MM.1S (cell line): ENCODE results near the gene NAP1L5.

Experiments
- DNase-seq: peaks from one replicate; pipeline ENCODE4 v3.0.0-alpha.2; 2015
- H2AFZ ChIP-seq: fragments of 300-600 bp; sonication (generic); 2 replicates; pipeline ENCODE4 v1.6.0; 2016; ENCODE audit warnings: antibody characterized with exemption, low read length
- H3F3A ChIP-seq: fragments of 300-600 bp; sonication (generic); 2 replicates; pipeline ENCODE4 v1.6.1; 2016; ENCODE audit warnings: mild to moderate bottlenecking, antibody characterized with exemption, low read length, moderate library complexity, mixed read lengths; ENCODE audit not compliant: insufficient read depth
- H3K27ac ChIP-seq: fragments of 300-600 bp; sonication (generic); 2 replicates; pipeline ENCODE4 v1.5.1; 2016; ENCODE audit warnings: mild to moderate bottlenecking, low read length
- H3K27me3 ChIP-seq: fragments of 300-600 bp; sonication (generic); replicated peaks from 2 replicates; pipeline ENCODE4 v1.6.0; 2016; ENCODE audit warnings: low read length; ENCODE audit not compliant: insufficient read depth
- H3K36me3 ChIP-seq: fragments of 300-600 bp; sonication (generic); replicated peaks from 2 replicates; pipeline ENCODE4 v1.6.1; 2016; ENCODE audit warnings: mild to moderate bottlenecking, low read length, mixed read lengths; ENCODE audit not compliant: insufficient read depth
- H3K4me1 ChIP-seq: fragments of 300-600 bp; sonication (generic); 2 replicates; pipeline ENCODE4 v1.6.1; 2016; ENCODE audit warnings: low read length, mixed read lengths
- H3K4me2 ChIP-seq: fragments of 300-600 bp; sonication (generic); 2 replicates; pipeline ENCODE4 v1.6.0; 2016; ENCODE audit warnings: low read depth, low read length
- H3K4me3 ChIP-seq: fragments of 300-600 bp; sonication (generic); 2 replicates; pipeline ENCODE4 v1.5.1; 2016; ENCODE audit warnings: low read length, mixed read lengths
- H3K79me2 ChIP-seq: fragments of 300-600 bp; sonication (generic); 2 replicates; pipeline ENCODE4 v1.6.1; 2016; ENCODE audit warnings: mixed run types, low read length, mixed read lengths
- H3K9ac ChIP-seq: fragments of 300-600 bp; sonication (generic); 2 replicates; pipeline ENCODE4 v1.6.1; 2016; ENCODE audit warnings: low read length, mixed read lengths
- H3K9me2 ChIP-seq: fragments of 300-600 bp; sonication (generic); replicated peaks from 2 replicates; pipeline ENCODE4 v1.6.1; 2016; ENCODE audit warnings: mild to moderate bottlenecking, low read length, mixed read lengths; ENCODE audit not compliant: insufficient read depth
- H3K9me3 ChIP-seq: fragments of 300-600 bp; sonication (generic); replicated peaks from 2 replicates; pipeline ENCODE4 v1.6.1; 2016; ENCODE audit warnings: mild to moderate bottlenecking, low read length, mixed read lengths; ENCODE audit not compliant: insufficient read depth
- H4K20me1 ChIP-seq: fragments of 300-600 bp; sonication (generic); 2 replicates; pipeline ENCODE4 v1.6.1; 2016; ENCODE audit warnings: mild to moderate bottlenecking, low read length, moderate library complexity, mixed read lengths; ENCODE audit not compliant: insufficient read depth
- CTCF ChIP-seq: fragments of 300-600 bp; sonication (generic); IDR thresholded peaks from 2 replicates; pipeline ENCODE4 v1.5.1; 2016; ENCODE audit warnings: antibody characterized with exemption, low read length, mixed read lengths
- EZH2 ChIP-seq: fragments of 300-600 bp; sonication (generic); optimal IDR thresholded peaks from 2 replicates; pipeline ENCODE3; 2017; ENCODE audit warnings: low read depth, mild to moderate bottlenecking, antibody characterized with exemption, low read length, mixed read lengths
- EZH2phosphoT487 ChIP-seq: fragments of 300-600 bp; sonication (generic); IDR thresholded peaks from 2 replicates; pipeline ENCODE4 v1.6.1; 2018; ENCODE audit warnings: antibody characterized with exemption, low read length

NAP1L5 gene

GRCh38 chr4:88705223-88705622, 7.6 kb upstream of the NAP1L5 start:
- TF ChIP-seq EZH2 (no peak), EZH2phosphoT487 (no peak), CTCF (no peak)

GRCh38 chr4:88702782-88703181, 5.2 kb upstream of the NAP1L5 start:
- Histone ChIP-seq H3K9me2 (no peaks in the 10 kb centered on the region), H3K4me2 (no peak overlapping the region), H3K36me3 (no peaks in the 10 kb centered on the region), H3K9me3 (no peaks in the 10 kb centered on the region), H3K4me1 (no peaks in the 10 kb centered on the region), H3K27me3 (no peaks in the 10 kb centered on the region), H3K79me2 (no peaks in the 10 kb centered on the region), H3F3A (no peaks in the 10 kb centered on the region), H3K4me3 (no peak overlapping the region), H4K20me1 (no peaks in the 10 kb centered on the region), H2AFZ (no peak overlapping the region), H3K9ac (no peak overlapping the region), H3K27ac (no peak overlapping the region)
- no peak for DNase-seq
- TF ChIP-seq CTCF (no peak), EZH2 (no peak), EZH2phosphoT487 (no peak)

More at GRCh38 chr4:88705223-88705622, 7.6 kb upstream of the NAP1L5 start:
- H3F3A ChIP-seq: no peaks in the 10 kb centered on the region
- H3K27me3 ChIP-seq: no peaks in the 10 kb centered on the region
- H2AFZ ChIP-seq: no peak overlapping the region
- no peak overlapping the region for H3K27ac ChIP-seq
- no peak overlapping the region for H3K9ac ChIP-seq
- H3K9me3 ChIP-seq: no peaks in the 10 kb centered on the region
- no peaks in the 10 kb centered on the region for H3K79me2 ChIP-seq
- no peaks in the 10 kb centered on the region for H3K36me3 ChIP-seq
- no peak overlapping the region for H3K4me2 ChIP-seq
- no peaks in the 10 kb centered on the region for H4K20me1 ChIP-seq
- no peaks in the 10 kb centered on the region for H3K9me2 ChIP-seq
- no peaks in the 10 kb centered on the region for H3K4me1 ChIP-seq
- H3K4me3 ChIP-seq: no peak overlapping the region
- DNase-seq: no peak

- Histone ChIP-seq H3K36me3 (no peaks in the 10 kb centered on the region), H3K27ac (no peak overlapping the region)
- no peak for DNase-seq
These were observed 890 bp upstream of the NAP1L5 start for GRCh38 chr4:88698519-88698918.

More at GRCh38 chr4:88698519-88698918, 890 bp upstream of the NAP1L5 start:
- H3K4me1 ChIP-seq: no peaks in the 10 kb centered on the region
- H2AFZ ChIP-seq: no peak overlapping the region
- TF ChIP-seq EZH2: no peak
- TF ChIP-seq EZH2phosphoT487: no peak
- TF ChIP-seq CTCF: no peak
- H3K27me3 ChIP-seq: no peaks in the 10 kb centered on the region
- no peaks in the 10 kb centered on the region for H3K9me2 ChIP-seq
- no peak overlapping the region for H3K4me3 ChIP-seq
- H3K79me2 ChIP-seq: no peaks in the 10 kb centered on the region
- no peak overlapping the region for H3K4me2 ChIP-seq
- no peaks in the 10 kb centered on the region for H4K20me1 ChIP-seq
- no peaks in the 10 kb centered on the region for H3K9me3 ChIP-seq
- no peaks in the 10 kb centered on the region for H3F3A ChIP-seq
- H3K9ac ChIP-seq: no peak overlapping the region
